CD4-positive, alpha-beta T cell treated with Interleukin-2 at 100 ng/mL for 4 hours (primary cell): ENCODE results near the gene CBLL1.

Experiments used
- DNase-seq: peaks from one replicate; pipeline ENCODE4 v3.0.0-alpha.2; 2020; ENCODE audit warnings: low spot score

The CBLL1 gene

GRCh38 chr7:107742678-107743566 lies 1.0 kb upstream of the CBLL1 start:
- DNase-seq: no peak

DNA sequence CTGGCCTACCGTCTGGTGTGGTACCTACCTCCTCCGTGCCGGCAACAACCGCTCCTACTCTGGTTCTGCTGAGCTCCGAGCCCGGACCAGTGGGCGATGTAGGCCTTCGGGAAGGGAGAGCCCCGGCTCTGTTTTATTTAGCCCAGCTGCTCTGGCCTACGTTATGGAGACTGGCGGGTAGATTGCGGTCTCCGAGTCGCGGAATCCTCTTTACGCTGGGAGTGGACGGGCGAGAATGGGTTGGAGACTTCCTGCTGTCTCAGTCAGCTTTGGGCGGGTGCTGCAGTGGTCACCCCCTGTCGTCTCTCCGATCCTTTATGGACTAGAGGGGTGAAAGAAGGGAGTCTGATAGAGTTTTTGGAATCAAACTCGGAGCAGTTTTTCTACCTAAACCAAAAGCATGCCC lies 406 bp downstream of the CBLL1 start:
- no peak for DNase-seq

DNA sequence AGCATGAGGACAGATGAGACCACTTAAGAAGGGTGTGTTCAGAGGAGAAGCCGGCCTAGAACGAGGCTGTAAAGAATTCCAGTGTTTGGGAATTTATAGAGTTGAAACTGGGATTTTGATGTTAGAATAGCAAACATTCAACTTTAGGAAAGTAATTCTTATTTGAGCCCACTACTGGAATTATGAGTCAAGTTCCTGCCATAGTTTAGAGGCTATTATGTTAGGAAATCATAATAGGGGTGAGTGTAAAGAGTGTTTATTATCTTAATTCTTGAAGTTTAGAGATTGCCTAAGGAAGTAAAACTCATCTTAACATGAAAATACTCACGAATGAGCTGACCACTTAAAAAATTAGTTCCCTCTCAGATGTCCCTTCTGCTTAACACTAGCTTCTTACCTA lies 2.1 kb downstream of the CBLL1 start:
- DNase-seq: no peak

- no peak for DNase-seq
These were observed 7.2 kb downstream of the CBLL1 start for GRCh38 chr7:107751113-107751512.

GRCh38 chr7:107754642-107755041 lies 10.7 kb downstream of the CBLL1 start:
- no peak for DNase-seq

DNA sequence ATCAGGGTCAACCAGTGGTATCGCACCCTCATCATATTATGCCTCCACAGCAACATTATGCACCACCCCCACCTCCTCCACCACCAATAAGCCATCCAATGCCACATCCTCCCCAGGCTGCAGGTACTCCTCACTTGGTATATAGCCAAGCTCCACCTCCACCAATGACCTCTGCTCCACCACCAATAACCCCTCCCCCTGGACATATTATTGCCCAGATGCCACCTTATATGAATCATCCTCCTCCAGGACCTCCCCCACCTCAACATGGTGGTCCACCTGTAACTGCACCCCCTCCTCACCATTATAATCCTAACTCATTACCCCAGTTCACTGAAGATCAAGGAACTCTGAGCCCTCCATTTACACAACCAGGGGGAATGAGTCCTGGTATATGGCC lies 14.7 kb downstream of the CBLL1 start:
- DNase-seq: no peak

- DNase-seq: no peak
These were observed 23.4 kb downstream of the CBLL1 start for GRCh38 chr7:107767391-107767790.

GRCh38 chr7:107768263-107768662 lies 24.3 kb downstream of the CBLL1 start:
- no peak for DNase-seq

GRCh38 chr7:107773027-107773426 lies 29.1 kb downstream of the CBLL1 start:
- DNase-seq: no peak

GRCh38 chr7:107777702-107778101 lies 33.8 kb downstream of the CBLL1 start:
- DNase-seq: no peak

DNA sequence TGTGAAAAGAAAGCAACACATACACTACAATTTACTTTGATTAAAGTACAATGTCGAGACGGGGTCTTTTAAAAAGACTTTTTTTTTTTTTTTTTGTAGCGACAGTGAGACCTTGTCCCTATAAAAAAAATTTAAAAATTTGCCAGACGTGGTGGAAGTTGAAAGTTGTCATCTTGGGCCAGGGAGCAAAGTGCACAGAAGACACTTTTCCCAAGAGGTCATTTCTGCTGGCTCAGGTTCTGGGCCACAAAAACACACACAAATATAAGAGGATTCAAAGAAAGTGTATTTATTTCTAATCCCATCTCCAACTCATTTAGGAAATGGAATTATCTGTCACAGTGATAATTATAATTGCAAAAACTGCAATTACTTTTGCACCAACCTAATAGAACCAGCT lies 34.3 kb downstream of the CBLL1 start:
- DNase-seq: no peak

DNA sequence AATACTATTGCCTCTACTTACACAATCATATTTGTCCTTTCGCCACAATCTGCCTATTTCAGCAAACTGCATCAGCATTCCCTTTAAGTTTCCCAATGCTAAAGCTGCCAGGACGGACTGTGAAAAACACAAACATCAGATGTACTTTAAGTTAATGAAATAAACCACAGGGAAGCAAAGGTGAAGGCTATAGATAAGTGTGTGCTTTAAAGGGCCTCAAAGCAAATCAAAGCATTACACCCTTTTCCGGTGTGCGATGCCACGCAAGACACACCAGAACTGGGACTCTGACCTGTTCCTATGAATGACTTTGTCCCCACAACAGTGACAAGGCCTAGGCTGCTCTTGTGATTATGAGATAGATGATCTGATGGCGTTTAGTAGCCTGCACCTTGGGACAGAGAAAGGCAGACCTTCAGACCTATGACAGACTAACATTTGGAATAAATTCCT lies 35.7 kb downstream of the CBLL1 start:
- DNase-seq: no peak

- no peak for DNase-seq
These were observed 38.4 kb downstream of the CBLL1 start for GRCh38 chr7:107782374-107782773.

GRCh38 chr7:107783648-107784047 lies 39.7 kb downstream of the CBLL1 start:
- DNase-seq: no peak

- DNase-seq: peak; percentile 1
These were observed 41.2 kb downstream of the CBLL1 start for GRCh38 chr7:107785170-107785569.

DNA sequence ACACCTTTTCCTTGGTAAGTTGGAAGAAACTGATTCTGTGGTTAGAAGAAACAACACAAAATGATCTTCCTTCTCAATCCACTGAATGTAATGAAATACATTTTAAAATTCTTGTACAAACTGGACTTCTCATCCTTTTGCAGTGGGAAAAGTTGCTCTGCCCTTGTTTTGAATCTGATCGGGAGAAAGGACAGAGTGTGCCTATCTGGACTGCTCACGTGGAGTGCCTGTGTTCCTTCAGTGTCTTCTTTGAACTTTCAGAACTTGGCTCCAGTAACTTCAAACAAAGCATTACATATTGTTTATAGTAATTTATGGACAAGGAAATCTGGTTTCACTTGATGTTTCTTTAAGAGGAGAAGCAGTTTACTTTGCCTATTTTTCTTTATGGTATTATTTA lies 42.0 kb downstream of the CBLL1 start:
- DNase-seq: no peak

DNA sequence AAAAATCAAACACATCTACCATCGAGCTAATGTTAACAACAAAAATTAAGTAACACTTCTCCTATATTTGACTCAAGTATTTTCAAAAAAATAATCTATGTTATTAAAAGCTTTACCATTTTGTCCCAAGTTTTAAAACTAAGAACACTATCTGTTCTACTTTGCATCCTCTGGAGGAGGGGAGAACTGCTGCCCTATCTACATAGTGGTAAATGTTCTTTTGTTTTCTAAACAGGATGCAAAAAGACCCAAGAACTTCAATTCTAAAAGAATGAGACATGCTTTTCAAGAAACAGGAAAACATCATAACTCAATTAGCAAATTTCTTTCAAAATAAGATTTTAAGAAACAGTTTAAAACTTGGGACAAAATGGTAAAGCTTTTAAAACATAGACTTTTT lies 44.3 kb downstream of the CBLL1 start:
- DNase-seq: no peak

DNA sequence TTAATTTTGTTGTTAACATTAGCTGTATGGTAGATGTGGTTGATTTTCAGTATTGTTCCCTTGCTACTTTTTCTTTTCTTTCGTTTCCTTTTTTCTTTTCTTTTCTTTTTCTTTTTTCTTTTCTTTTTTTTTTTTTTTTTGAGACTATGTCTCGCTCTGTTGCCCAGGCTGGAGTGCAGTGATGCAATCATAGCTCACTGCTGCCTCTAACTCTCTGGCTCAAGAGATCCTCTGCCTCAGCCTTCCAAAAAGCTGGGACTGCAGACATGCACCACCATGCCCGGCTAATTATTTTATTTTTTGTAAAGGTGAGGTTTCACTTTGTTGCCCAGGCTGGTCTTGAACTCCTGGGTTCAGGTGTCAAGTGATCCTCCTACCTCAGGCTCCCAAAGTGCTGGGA lies 44.7 kb downstream of the CBLL1 start:
- no peak for DNase-seq

DNA sequence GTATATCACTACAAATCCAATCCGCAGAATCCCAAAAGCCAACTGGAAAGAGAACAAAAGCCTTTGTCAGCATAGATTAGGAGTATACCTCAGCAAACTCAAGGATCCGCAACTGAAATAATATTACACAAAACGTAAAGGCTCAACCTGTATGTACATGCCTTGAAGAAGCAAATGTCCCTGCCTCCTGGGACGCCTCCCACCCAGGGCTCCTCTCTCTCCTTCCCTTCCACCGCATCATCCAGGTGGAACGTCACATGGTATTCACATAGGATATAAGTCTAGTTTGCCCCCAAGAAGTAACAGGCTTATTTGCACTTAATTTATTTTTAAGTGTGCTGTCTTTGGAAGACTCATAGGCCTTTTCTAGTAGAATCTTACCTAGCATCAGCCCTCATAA lies 45.7 kb downstream of the CBLL1 start:
- no peak for DNase-seq

- no peak for DNase-seq
These were observed 48.4 kb downstream of the CBLL1 start for GRCh38 chr7:107792364-107792763.

DNA sequence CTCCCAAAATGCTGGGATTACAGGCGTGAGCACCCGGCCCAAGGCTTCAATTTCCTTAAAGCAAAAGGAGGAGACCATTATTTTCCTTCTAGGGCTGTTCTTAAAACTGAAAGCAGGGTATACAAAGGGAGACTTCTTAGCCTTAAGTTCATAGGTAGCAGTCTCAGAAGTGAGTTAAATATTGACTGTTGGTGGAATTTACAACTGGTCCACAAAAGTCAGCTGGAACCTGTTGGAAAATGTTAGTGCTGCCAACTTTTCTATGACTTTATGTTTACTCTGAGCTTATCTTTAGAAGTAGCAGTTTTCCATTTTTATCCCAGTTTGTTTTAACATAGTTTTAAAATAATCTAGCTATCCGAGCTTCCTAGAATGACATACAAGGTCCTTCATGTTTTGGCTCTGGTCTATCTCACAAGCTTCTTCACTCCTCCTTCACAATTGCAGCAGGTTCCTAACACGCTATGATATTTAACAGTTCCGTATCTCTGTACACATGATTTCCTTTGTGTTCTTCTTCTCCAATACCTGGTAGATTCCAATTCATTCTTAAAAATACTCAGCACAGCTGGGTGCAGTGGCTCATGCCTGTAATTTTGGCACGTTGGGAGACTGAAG lies 55.8 kb downstream of the CBLL1 start:
- DNase-seq: no peak

DNA sequence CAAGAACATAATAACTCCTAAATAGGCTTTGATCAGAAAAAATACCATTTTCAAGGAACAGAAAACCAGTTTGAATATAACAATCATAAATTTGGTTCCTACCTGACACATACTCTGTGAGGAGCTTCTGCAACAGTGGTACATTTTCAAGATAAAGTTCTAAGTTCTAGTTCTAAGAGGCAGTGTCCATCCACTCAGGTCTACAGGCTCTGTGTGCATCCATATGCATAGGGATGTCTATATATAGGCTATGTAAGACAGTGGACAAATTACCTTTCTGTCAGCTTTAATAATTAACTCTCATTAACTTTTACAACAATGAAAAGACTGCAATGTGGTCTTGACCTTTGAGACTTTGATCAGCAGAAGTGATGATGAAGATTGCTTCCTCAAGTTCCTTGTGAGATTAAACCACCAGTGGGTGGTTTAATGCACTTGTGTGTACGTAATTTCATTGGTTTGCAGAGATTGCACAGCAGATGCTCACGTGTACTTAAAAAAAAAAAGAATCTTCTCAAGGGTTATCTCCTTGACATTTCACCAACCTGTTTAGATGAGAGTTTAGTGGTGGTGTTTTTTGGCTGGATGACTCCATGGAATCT lies 59.2 kb downstream of the CBLL1 start, which contains the start of gene SLC26A3:
Gene SLC26A3, minus strand, starts transcription at position 215 of the 602 bp plus-strand sequence. CDS start 8,714 bp downstream, outside the sequence.
- no peak for DNase-seq

DNA sequence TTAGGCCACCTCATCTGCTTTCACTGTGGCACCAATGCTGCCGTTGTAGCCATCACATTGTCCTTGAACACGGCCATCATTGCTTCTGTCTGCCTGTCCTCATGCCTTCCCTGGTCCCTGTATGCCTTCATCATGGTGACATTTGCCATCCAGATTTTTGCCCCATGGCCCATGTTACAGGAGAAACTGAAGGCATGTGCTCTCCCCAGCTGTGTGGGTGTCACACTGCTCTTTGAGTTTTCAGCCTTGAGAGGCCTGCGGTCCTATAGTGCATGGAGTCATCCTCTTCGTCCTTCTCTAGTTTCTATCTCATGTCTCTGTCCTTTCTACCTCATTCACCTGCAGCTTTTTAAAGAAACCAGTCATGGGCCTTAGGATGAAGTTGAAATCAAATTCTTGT lies 65.2 kb downstream of the CBLL1 start:
- DNase-seq: no peak
